HCT116 (cell line): Measurements from ENCODE around the gene PEX19. TPM values are rescaled to one million over a fixed set of nuclear protein-coding genes. Genes with fewer than 3 reads are reported as not detected.

Experiments
- ATAC-seq: fragments of 200-7000 bp; cut with Tn5 transposase; 2 replicates; pipeline ENCODE4 v1.9.1; 2020; ENCODE audit warnings: mild to moderate bottlenecking, moderate library complexity
- BruUV-seq: library from RNA; stranded (reverse); fragments of 400-500 nt; replicated peaks from 2 replicates; lab custom pipeline; 2021; lab: Mats Ljungman, UMichigan
- CTCF ChIA-PET: fragments of 300-600 bp; sonication (Branson Sonifier 250); formaldehyde crosslinking; loops from one replicate; lab custom pipeline; 2021; ENCODE audit warnings: antibody characterized with exemption; lab: Charles Lee
- POLR2A ChIA-PET: fragments of 300-600, 350-600 bp; sonication (Branson Sonifier 250); formaldehyde crosslinking; loops from one replicate; lab custom pipeline; 2021; ENCODE audit warnings: antibody characterized with exemption; lab: Charles Lee
- RAD21 ChIA-PET, 2 experiments: fragments of 300-600 bp; sonication (Branson Sonifier 250); formaldehyde crosslinking; loops; one replicate each; lab custom pipeline; 2023; ENCODE audit warnings: low total read pairs in 2 of 2; ENCODE audit not compliant: uncharacterized antibody in 2 of 2, unreplicated experiment in 2 of 2, low non-redundant PET in 1 of 2; lab: Charles Lee
- DNase-seq: peaks from one replicate; pipeline ENCODE4 v3.0.0-alpha.2; 2010; ENCODE audit warnings: low read depth, low spot score
- H2AFZ ChIP-seq: fragments of 200-600 bp; shearing (Covaris generic), sonication (generic); 2 replicates; pipeline ENCODE4 v1.6.1; 2017; ENCODE audit warnings: low read depth, mixed run types, mixed read lengths, antibody characterized with exemption, low read length; ENCODE audit not compliant: poor library complexity, severe bottlenecking
- H3K27ac ChIP-seq: 2 replicates; pipeline ENCODE4 v1.5.1; 2012; ENCODE audit warnings: low read depth, low read length
- H3K27me3 ChIP-seq: fragments of 200-600 bp; sonication (generic); 2 replicates; pipeline ENCODE4 v1.6.1; 2016; ENCODE audit warnings: mixed run types, low read length, mixed read lengths; ENCODE audit not compliant: insufficient read depth
- H3K36me3 ChIP-seq, 2 experiments: fragments of 200-500 bp in 1 of 2; fragments of 200-600 bp in 1 of 2; sonication (Bioruptor generic) in 1 of 2; sonication (generic) in 1 of 2; 2 replicates each; pipeline versions ENCODE4 v1.5.1 to v1.6.1; 2014 to 2016; ENCODE audit warnings: low read length in 2 of 2, inconsistent platforms in 1 of 2, mixed read lengths in 1 of 2, mixed run types in 1 of 2; ENCODE audit not compliant: insufficient read depth in 2 of 2, control insufficient read depth in 1 of 2
- H3K4me1 ChIP-seq, 2 experiments: fragments of 200-600 bp in 1 of 2; sonication (generic) in 1 of 2; 2 replicates each; pipeline versions ENCODE4 v1.5.1 to v1.6.1; 2012 to 2017; ENCODE audit warnings: low read length in 2 of 2, inconsistent platforms in 1 of 2, mild to moderate bottlenecking in 1 of 2, mixed read lengths in 1 of 2, mixed run types in 1 of 2, moderate library complexity in 1 of 2; ENCODE audit not compliant: insufficient read depth in 2 of 2, control insufficient read depth in 1 of 2
- H3K4me2 ChIP-seq: fragments of 200-600 bp; sonication (generic); 2 replicates; pipeline ENCODE4 v1.6.1; 2017; ENCODE audit warnings: mixed run types, low read length, mixed read lengths
- H3K4me3 ChIP-seq, 2 experiments: fragments of 200-600 bp in 1 of 2; sonication (generic) in 1 of 2; replicated peaks in 1 of 2; 2 replicates each; pipeline ENCODE4 v1.5.1; 2011 to 2016; ENCODE audit warnings: low read length in 2 of 2, control low read depth in 1 of 2, low read depth in 1 of 2, mild to moderate bottlenecking in 1 of 2, mixed read lengths in 1 of 2, mixed run types in 1 of 2
- H3K79me2 ChIP-seq: fragments of 200-600 bp; sonication (generic); 2 replicates; pipeline ENCODE4 v1.6.1; 2017; ENCODE audit warnings: mild to moderate bottlenecking, mixed run types, low read length, moderate library complexity, mixed read lengths; ENCODE audit not compliant: insufficient read depth
- H3K9ac ChIP-seq: fragments of 200-600 bp; sonication (generic); 2 replicates; pipeline ENCODE4 v1.6.1; 2016; ENCODE audit warnings: low read length, mixed read lengths
- H3K9me2 ChIP-seq: fragments of 200-600 bp; sonication (generic), shearing (Covaris generic); 2 replicates; pipeline ENCODE4 v1.6.1; 2017; ENCODE audit warnings: mixed run types, mild to moderate bottlenecking, moderate library complexity; ENCODE audit not compliant: insufficient read depth
- H3K9me3 ChIP-seq, 2 experiments: fragments of 200-500 bp in 1 of 2; fragments of 200-600 bp in 1 of 2; sonication (Bioruptor generic) in 1 of 2; sonication (generic) in 1 of 2; 2 replicates each; pipeline ENCODE4 v1.6.1; 2014 to 2017; ENCODE audit warnings: low read length in 2 of 2, mixed read lengths in 2 of 2, inconsistent platforms in 1 of 2, low read depth in 1 of 2, mild to moderate bottlenecking in 1 of 2, mixed run types in 1 of 2, moderate library complexity in 1 of 2; ENCODE audit not compliant: control insufficient read depth in 1 of 2, insufficient read depth in 1 of 2
- H4K20me1 ChIP-seq: fragments of 200-600 bp; sonication (generic), shearing (Covaris generic); 2 replicates; pipeline ENCODE4 v1.6.1; 2017; ENCODE audit warnings: mixed run types, mild to moderate bottlenecking, moderate library complexity; ENCODE audit not compliant: insufficient read depth
- CEBPB ChIP-seq: IDR thresholded peaks from 2 replicates; pipeline ENCODE4 v1.6.1; 2012; ENCODE audit warnings: low read depth
- EGR1 ChIP-seq: IDR thresholded peaks from 2 replicates; pipeline ENCODE4 v1.6.1; 2012; ENCODE audit warnings: low read depth
- EZH2 ChIP-seq: fragments of 200-600 bp; sonication (generic); IDR thresholded peaks from 2 replicates; pipeline ENCODE4 v1.6.1; 2017; ENCODE audit warnings: antibody characterized with exemption, mixed run types
- POLR2A ChIP-seq: IDR thresholded peaks from 2 replicates; pipeline ENCODE4 v1.7.0; 2011; ENCODE audit warnings: borderline replicate concordance; ENCODE audit not compliant: insufficient read depth, insufficient read length; ENCODE audit errors: extremely low read depth
- POLR2AphosphoS5 ChIP-seq: IDR thresholded peaks from 2 replicates; pipeline ENCODE4 v1.6.1; 2011; ENCODE audit warnings: mild to moderate bottlenecking, low read depth, low read length, moderate library complexity
- RAD21 ChIP-seq: IDR thresholded peaks from 2 replicates; pipeline ENCODE4 v1.6.1; 2012; ENCODE audit warnings: low read depth, mild to moderate bottlenecking
- SIN3A ChIP-seq: IDR thresholded peaks from 2 replicates; pipeline ENCODE4 v1.6.1; 2012; ENCODE audit warnings: low read depth
- SRF ChIP-seq: IDR thresholded peaks from 2 replicates; pipeline ENCODE4 v1.6.1; 2012; ENCODE audit warnings: low read depth
- TCF7L2 ChIP-seq: IDR thresholded peaks from 2 replicates; pipeline ENCODE4 v1.7.0; 2011; ENCODE audit warnings: borderline replicate concordance, inconsistent platforms; ENCODE audit not compliant: insufficient read depth, insufficient read length; ENCODE audit errors: extremely low read depth
- YY1 ChIP-seq: IDR thresholded peaks from 2 replicates; pipeline ENCODE4 v1.6.1; 2011; ENCODE audit warnings: low read length, low read depth, moderate library complexity, mild to moderate bottlenecking; ENCODE audit not compliant: insufficient replicate concordance; ENCODE audit errors: extremely low read depth
- ZNF274 ChIP-seq: fragments of 200-500 bp; sonication (Bioruptor generic); IDR thresholded peaks from 2 replicates; pipeline ENCODE4 v1.6.1; 2014; ENCODE audit warnings: mild to moderate bottlenecking, low read depth, low read length, inconsistent platforms
- intact Hi-C: fragments of 100-400 bp; cut with micrococcal nuclease; formaldehyde crosslinking; loops from 2 replicates; pipeline ENCODE4 v1.10.0; 2022
- total RNA-seq: library from RNA; stranded (reverse); gene quantifications from one replicate; pipeline ENCODE4 v1.2.1, GENCODE V29; 2021; ENCODE audit not compliant: unreplicated experiment
- TF ChIP-seq, protein P1 (sequence below), 3 experiments: fragments of 200-600 bp in 1 of 3; sonication (generic) in 1 of 3; IDR thresholded peaks in 2 of 3; conservative IDR thresholded peaks in 1 of 3; 2 replicates each; pipeline ENCODE4 v1.5.1; 2012 to 2017; ENCODE audit warnings: low read depth in 2 of 3, low read length in 2 of 3, antibody characterized with exemption in 1 of 3, borderline replicate concordance in 1 of 3, control low read depth in 1 of 3, mild to moderate bottlenecking in 1 of 3, mixed read lengths in 1 of 3, mixed run types in 1 of 3, moderate library complexity in 1 of 3; ENCODE audit not compliant: insufficient read depth in 1 of 3
- TF ChIP-seq, protein P2 (sequence below): IDR thresholded peaks from 2 replicates; pipeline ENCODE4 v1.6.1; 2012; ENCODE audit warnings: low read depth
- TF ChIP-seq, protein P3 (sequence below): IDR thresholded peaks from 2 replicates; pipeline ENCODE4 v1.6.1; 2011; ENCODE audit warnings: mild to moderate bottlenecking, low read length, moderate library complexity; ENCODE audit not compliant: insufficient replicate concordance; ENCODE audit errors: extremely low read depth

Gene PEX19
- total RNA-seq, 1 experiment from 2014 or later = 35.9 TPM

DNA sequence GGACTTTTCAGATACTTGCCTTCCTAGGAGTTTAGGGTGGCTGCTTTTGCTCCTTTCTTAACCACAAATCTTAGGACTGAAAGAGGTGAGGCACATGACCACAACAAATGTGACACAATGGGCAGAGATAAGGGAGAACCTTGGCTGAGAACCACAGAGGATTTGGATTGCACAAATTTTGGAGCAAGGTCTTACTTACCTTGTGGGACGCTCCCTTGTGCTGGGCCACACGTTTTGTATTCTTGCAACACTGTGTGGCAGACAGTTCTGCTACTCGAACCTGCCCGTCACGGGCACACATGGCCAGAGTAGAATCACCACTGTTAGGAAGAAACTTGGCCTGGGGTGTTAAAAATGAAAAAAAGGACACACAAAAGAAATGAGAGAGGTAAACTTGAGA is 46.5 kb downstream of the PEX19 start:
- intact Hi-C loops = no loop called here

More for the DNA sequence above, 46.5 kb downstream of the PEX19 start:
- Histone ChIP-seq H3K4me2 (no peak overlapping the region), H3K27me3 (no peaks in the 10 kb centered on the region), H2AFZ (no peak overlapping the region), H3K4me3 (no peak overlapping the region), H3K27ac (no peak overlapping the region), H3K9me3 (no peaks in the 10 kb centered on the region), H3K4me1 (no peaks in the 10 kb centered on the region), H3K79me2 (peaks cover 7% of the 10 kb centered on the region; the same call in 1 of the 2 replicates), H3K36me3 (peaks cover 31 to 33% of the 10 kb centered on the region in 2 experiments; a peak in 3 of 4 replicates), H4K20me1 (no peaks in the 10 kb centered on the region), H3K9ac (no peak overlapping the region), H3K9me2 (no peaks in the 10 kb centered on the region)
- DNase-seq (no peak), ATAC-seq (no peak)
- POLR2A ChIA-PET = no interaction called here
- CTCF ChIA-PET = interaction anchor here (1.6 kb wide), 2 partner anchors 14 to 45 kb away, joined by 3 to 6 read pairs; no protein-coding TSS in a partner anchor
- TF ChIP-seq CEBPB = no peak
- TF ChIP-seq YY1 = no peak
- TF ChIP-seq, protein P1, sequence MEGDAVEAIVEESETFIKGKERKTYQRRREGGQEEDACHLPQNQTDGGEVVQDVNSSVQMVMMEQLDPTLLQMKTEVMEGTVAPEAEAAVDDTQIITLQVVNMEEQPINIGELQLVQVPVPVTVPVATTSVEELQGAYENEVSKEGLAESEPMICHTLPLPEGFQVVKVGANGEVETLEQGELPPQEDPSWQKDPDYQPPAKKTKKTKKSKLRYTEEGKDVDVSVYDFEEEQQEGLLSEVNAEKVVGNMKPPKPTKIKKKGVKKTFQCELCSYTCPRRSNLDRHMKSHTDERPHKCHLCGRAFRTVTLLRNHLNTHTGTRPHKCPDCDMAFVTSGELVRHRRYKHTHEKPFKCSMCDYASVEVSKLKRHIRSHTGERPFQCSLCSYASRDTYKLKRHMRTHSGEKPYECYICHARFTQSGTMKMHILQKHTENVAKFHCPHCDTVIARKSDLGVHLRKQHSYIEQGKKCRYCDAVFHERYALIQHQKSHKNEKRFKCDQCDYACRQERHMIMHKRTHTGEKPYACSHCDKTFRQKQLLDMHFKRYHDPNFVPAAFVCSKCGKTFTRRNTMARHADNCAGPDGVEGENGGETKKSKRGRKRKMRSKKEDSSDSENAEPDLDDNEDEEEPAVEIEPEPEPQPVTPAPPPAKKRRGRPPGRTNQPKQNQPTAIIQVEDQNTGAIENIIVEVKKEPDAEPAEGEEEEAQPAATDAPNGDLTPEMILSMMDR (IDR thresholded peaks at IDR 0.05 in 2 of 3, conservative IDR thresholded peaks at IDR 0.05 in 1 of 3; ENCODE audit: borderline replicate concordance in 1 of 3, insufficient read depth in 1 of 3, low read depth in 2 of 3, low read length in 2 of 3) = no peak
- no peak for TF ChIP-seq ZNF274
- no peak for TF ChIP-seq RAD21
- no peak for TF ChIP-seq EZH2
- no peak for TF ChIP-seq SRF
- no peak for TF ChIP-seq TCF7L2
- no peak for TF ChIP-seq SIN3A
- no peak for TF ChIP-seq EGR1
- TF ChIP-seq, protein P2, sequence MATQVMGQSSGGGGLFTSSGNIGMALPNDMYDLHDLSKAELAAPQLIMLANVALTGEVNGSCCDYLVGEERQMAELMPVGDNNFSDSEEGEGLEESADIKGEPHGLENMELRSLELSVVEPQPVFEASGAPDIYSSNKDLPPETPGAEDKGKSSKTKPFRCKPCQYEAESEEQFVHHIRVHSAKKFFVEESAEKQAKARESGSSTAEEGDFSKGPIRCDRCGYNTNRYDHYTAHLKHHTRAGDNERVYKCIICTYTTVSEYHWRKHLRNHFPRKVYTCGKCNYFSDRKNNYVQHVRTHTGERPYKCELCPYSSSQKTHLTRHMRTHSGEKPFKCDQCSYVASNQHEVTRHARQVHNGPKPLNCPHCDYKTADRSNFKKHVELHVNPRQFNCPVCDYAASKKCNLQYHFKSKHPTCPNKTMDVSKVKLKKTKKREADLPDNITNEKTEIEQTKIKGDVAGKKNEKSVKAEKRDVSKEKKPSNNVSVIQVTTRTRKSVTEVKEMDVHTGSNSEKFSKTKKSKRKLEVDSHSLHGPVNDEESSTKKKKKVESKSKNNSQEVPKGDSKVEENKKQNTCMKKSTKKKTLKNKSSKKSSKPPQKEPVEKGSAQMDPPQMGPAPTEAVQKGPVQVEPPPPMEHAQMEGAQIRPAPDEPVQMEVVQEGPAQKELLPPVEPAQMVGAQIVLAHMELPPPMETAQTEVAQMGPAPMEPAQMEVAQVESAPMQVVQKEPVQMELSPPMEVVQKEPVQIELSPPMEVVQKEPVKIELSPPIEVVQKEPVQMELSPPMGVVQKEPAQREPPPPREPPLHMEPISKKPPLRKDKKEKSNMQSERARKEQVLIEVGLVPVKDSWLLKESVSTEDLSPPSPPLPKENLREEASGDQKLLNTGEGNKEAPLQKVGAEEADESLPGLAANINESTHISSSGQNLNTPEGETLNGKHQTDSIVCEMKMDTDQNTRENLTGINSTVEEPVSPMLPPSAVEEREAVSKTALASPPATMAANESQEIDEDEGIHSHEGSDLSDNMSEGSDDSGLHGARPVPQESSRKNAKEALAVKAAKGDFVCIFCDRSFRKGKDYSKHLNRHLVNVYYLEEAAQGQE = no peak
- TF ChIP-seq POLR2AphosphoS5 = no peak
- no peak for TF ChIP-seq POLR2A
- TF ChIP-seq, protein P3, sequence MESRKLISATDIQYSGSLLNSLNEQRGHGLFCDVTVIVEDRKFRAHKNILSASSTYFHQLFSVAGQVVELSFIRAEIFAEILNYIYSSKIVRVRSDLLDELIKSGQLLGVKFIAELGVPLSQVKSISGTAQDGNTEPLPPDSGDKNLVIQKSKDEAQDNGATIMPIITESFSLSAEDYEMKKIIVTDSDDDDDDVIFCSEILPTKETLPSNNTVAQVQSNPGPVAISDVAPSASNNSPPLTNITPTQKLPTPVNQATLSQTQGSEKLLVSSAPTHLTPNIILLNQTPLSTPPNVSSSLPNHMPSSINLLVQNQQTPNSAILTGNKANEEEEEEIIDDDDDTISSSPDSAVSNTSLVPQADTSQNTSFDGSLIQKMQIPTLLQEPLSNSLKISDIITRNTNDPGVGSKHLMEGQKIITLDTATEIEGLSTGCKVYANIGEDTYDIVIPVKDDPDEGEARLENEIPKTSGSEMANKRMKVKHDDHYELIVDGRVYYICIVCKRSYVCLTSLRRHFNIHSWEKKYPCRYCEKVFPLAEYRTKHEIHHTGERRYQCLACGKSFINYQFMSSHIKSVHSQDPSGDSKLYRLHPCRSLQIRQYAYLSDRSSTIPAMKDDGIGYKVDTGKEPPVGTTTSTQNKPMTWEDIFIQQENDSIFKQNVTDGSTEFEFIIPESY = no peak
- BruUV-seq = no TSS peak
- RAD21 ChIA-PET = no interaction called here
